Adrenal gland (tissue), 12 donors: Measurements from ENCODE around the gene NR2E3. TPM values are rescaled to one million over a fixed set of nuclear protein-coding genes. Genes with fewer than 3 reads are reported as not detected.

ENCODE experiments used
- DNase-seq, 7 donors: peaks; one replicate each; pipeline ENCODE4 v3.0.0-alpha.2; 2019 to 2020
- H3K27ac ChIP-seq, 5 donors: fragments of 200-600 bp; sonication (generic) in 4 of 5; 1 replicate in 3 of 5; 2 replicates in 2 of 5; pipeline versions ENCODE4 v1.5.1 to v1.8.0; 2016 to 2020; ENCODE audit warnings: mild to moderate bottlenecking in 1 of 5
- H3K27me3 ChIP-seq: fragments of 200-600 bp; 2 replicates; pipeline ENCODE4 v1.8.0; 2021
- H3K36me3 ChIP-seq, 2 donors: fragments of 200-600 bp; replicated peaks in 1 of 2; 1 replicate in 1 of 2; 2 replicates in 1 of 2; pipeline versions ENCODE4 v1.5.1 to v1.8.0; 2018 to 2022
- H3K4me1 ChIP-seq, 2 donors: fragments of 200-600 bp; replicated peaks in 1 of 2; 1 replicate in 1 of 2; 2 replicates in 1 of 2; pipeline versions ENCODE4 v1.5.1 to v1.8.0; 2018 to 2021
- H3K4me3 ChIP-seq, 4 donors: fragments of 200-600 bp; sonication (generic) in 3 of 4; one replicate each; pipeline ENCODE4 v1.5.1; 2016 to 2018
- H3K9me3 ChIP-seq, 3 donors: fragments of 200-600 bp; sonication (generic) in 1 of 3; replicated peaks in 1 of 3; 1 replicate in 2 of 3; 2 replicates in 1 of 3; pipeline versions ENCODE4 v1.5.1 to v1.8.0; 2016 to 2021
- POLR2A ChIP-seq, 2 donors: fragments of 450-650 bp; IDR thresholded peaks; one replicate each; pipeline ENCODE4 v1.6.1; 2017; ENCODE audit warnings: antibody characterized with exemption in 2 of 2, mild to moderate bottlenecking in 2 of 2, moderate library complexity in 1 of 2
- WGBS, 4 donors: extraction: QIAGEN DNeasy Blood & Tissue Kit in 2 of 4; methylation state at CpG; one replicate each; pipeline versions ENCODE4 v1.1.5 to v1.1.7; 2013 to 2017; 5-methylcytosine and 5-hydroxymethylcytosine counted together
- intact Hi-C, 2 donors: fragments of 100-400 bp; cut with DNase I; formaldehyde crosslinking; loops; one replicate each; pipeline versions ENCODE4 v1.14.1 to v1.15.0; 2022 to 2023
- polyA plus RNA-seq, 3 donors: library from polyadenylated mRNA; stranded (reverse); fragments of 200-250 nt in 2 of 3; fragments of 350-450 nt in 1 of 3; fragmentation: Illumina TruSeq in 1 of 3; extraction: RNeasy Lipid Tissue Mini Kit (QIAGEN cat#74804) in 1 of 3; gene quantifications; one replicate each; pipeline ENCODE4 v1.2.3, GENCODE V29; 2013 to 2014
- total RNA-seq, 9 donors: library from RNA; depleted of rRNA in 4 of 9; stranded (reverse); fragments of >200 nt in 4 of 9; fragments of 120-200 nt in 1 of 9; fragmentation: NEBNext Ultra II Directional in 1 of 9; extraction: Animal tissue kit (Norgen Biotek cat#: 25700) in 1 of 9; gene quantifications; one replicate each; pipeline versions ENCODE4 v1.1.0 to v1.2.4, GENCODE V29; 2013 to 2023
- TF ChIP-seq, protein P1 (sequence below), 6 experiments: fragments of 450-650 bp in 4 of 6; fragments of 200-600 bp in 2 of 6; sonication (generic) in 1 of 6; IDR thresholded peaks; 1 replicate in 5 of 6; 2 replicates in 1 of 6; pipeline versions ENCODE4 v1.5.1 to v1.8.0; 2016 to 2021; ENCODE audit warnings: antibody characterized with exemption in 6 of 6, mild to moderate bottlenecking in 2 of 6, moderate library complexity in 1 of 6
- donor health status: healthy with polysubstance abuse.
- donor health status: Bipolar disorder and iron deficiency.
- donor health status: DM: yes; HTN: yes; CAD: no.
- donor health status: DM: no; HTN: no; CAD: no.
- donor health status: DM: no; HTN: no; CAD: no.
- donor health status: DM: yes; HTN: yes; CAD: no.

Gene NR2E3
- total and polyA plus RNA-seq, 12 donors: 0.11 to 1.4 (median 0.41) TPM; not detected in 2

DNA sequence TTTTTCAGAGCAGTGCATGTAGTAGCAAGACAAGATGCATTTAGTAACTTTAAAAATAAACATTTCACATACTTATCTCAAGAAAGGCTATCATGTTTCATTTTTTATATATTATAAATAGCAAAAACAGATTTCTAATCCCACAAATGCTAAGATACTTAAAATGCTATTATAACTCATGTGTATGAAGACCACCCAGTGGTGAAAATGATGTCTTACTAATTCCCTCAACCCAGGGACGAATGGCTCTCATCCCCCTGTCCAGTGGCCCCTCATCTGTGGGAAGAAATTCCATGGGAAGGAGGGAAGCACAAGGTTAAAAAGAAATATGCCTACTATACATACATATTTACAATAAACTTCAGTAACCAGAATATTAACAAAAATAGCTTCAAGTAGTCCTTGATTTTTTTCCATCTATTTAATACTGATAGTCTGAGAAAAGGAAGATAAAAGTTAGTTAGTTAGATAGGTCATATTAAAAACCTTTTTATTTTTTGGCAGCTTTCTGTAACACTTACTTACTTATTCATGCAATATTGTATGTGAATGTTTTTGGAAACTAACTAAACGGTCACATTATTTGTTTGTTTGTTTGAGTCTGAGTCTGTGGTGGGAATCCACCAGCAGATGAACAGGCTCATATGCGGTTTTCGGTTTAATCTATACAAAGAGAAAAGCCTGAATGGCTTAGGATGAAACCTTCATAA is 14.8 kb downstream of the NR2E3 start:
- H3K9me3 ChIP-seq: peaks cover 0 to 17% (median 0%) of the 10 kb centered on the region in 3 donors
- peaks cover 0 to 27% of the 10 kb centered on the region in 2 donors for H3K36me3 ChIP-seq
- DNase-seq: no peak

DNA sequence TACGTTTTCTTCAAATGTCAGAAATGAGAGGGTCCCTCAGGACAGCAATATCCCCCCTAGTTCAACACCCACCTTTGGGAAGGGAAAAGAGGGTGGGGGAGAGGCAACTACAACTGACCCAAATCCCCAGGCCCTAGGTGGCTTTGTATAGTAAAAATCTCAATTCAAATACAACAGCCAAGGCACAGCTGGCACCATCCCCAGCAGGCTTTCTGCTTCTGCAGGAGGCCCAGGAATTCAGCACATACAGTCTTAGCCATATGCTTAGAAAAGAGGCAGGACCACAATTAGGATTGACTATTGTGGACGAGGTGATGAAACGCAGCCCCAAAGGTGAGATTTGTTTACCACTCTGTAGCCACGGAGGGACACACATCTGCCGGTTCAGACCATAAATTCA is 15.8 kb downstream of the NR2E3 start:
- Histone ChIP-seq H3K27me3 (no peaks in the 10 kb centered on the region), H3K4me3 (no peak overlapping the region), H3K4me1 (no peaks in the 10 kb centered on the region), H3K27ac (no peak overlapping the region), H3K9me3 (peaks cover 0 to 15% (median 0%) of the 10 kb centered on the region in 3 donors), H3K36me3 (peaks cover 0 to 27% of the 10 kb centered on the region in 2 donors)
- 86 to 91% (median 88%) methylated on average over 5 of the region's 5 CpGs for WGBS, 4 donors
- DNase-seq: no peak
- TF ChIP-seq, protein P1, sequence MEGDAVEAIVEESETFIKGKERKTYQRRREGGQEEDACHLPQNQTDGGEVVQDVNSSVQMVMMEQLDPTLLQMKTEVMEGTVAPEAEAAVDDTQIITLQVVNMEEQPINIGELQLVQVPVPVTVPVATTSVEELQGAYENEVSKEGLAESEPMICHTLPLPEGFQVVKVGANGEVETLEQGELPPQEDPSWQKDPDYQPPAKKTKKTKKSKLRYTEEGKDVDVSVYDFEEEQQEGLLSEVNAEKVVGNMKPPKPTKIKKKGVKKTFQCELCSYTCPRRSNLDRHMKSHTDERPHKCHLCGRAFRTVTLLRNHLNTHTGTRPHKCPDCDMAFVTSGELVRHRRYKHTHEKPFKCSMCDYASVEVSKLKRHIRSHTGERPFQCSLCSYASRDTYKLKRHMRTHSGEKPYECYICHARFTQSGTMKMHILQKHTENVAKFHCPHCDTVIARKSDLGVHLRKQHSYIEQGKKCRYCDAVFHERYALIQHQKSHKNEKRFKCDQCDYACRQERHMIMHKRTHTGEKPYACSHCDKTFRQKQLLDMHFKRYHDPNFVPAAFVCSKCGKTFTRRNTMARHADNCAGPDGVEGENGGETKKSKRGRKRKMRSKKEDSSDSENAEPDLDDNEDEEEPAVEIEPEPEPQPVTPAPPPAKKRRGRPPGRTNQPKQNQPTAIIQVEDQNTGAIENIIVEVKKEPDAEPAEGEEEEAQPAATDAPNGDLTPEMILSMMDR (IDR thresholded peaks at IDR 0.05): no peak
- TF ChIP-seq POLR2A (IDR thresholded peaks at IDR 0.05): no peak
- intact Hi-C loops: no loop called here

More for the DNA sequence above, 14.8 kb downstream of the NR2E3 start:
- Histone ChIP-seq H3K27ac (no peak overlapping the region), H3K4me3 (no peak overlapping the region), H3K4me1 (no peaks in the 10 kb centered on the region), H3K27me3 (no peaks in the 10 kb centered on the region)
- 93 to 96% (median 95%) methylated on average over 4 of the region's 4 CpGs for whole genome bisulfite sequencing, 4 donors
- TF ChIP-seq, protein P1 (IDR thresholded peaks at IDR 0.05): no peak
- no peak for TF ChIP-seq POLR2A (IDR thresholded peaks at IDR 0.05)
- intact Hi-C loops: no loop called here

- Histone ChIP-seq H3K9me3 (no peaks in the 10 kb centered on the region), H3K27ac (no peak overlapping the region), H3K36me3 (peaks cover 0 to 27% of the 10 kb centered on the region in 2 donors), H3K4me3 (no peak overlapping the region), H3K27me3 (no peaks in the 10 kb centered on the region), H3K4me1 (no peaks in the 10 kb centered on the region)
- TF ChIP-seq, protein P1 (IDR thresholded peaks at IDR 0.05): no peak
- TF ChIP-seq POLR2A (IDR thresholded peaks at IDR 0.05): no peak
- intact Hi-C loops: no loop called here
- 91 to 100% (median 96%) methylated on average over 2 of the region's 2 CpGs for WGBS, 4 donors
- no peak for DNase-seq
Observed at GRCh38 chr15:71830981-71831380, 20.6 kb downstream of the NR2E3 start.

- Histone ChIP-seq H3K9me3 (no peaks in the 10 kb centered on the region), H3K27ac (no peak overlapping the region), H3K27me3 (no peaks in the 10 kb centered on the region), H3K4me1 (peaks cover 18 to 19% of the 10 kb centered on the region in 2 donors), H3K36me3 (no peaks in the 10 kb centered on the region), H3K4me3 (no peak overlapping the region)
- intact Hi-C loops: no loop called here
- TF ChIP-seq, protein P1 (IDR thresholded peaks at IDR 0.05): no peak
- no peak for TF ChIP-seq POLR2A (IDR thresholded peaks at IDR 0.05)
- WGBS, 4 donors: 98 to 100% (median 98%) methylated on average over 3 of the region's 3 CpGs
- DNase-seq: no peak
Observed at GRCh38 chr15:71841563-71841962, 31.2 kb downstream of the NR2E3 start.
